ENCODE results near the gene CALM1.

CALM1 gene

DNA sequence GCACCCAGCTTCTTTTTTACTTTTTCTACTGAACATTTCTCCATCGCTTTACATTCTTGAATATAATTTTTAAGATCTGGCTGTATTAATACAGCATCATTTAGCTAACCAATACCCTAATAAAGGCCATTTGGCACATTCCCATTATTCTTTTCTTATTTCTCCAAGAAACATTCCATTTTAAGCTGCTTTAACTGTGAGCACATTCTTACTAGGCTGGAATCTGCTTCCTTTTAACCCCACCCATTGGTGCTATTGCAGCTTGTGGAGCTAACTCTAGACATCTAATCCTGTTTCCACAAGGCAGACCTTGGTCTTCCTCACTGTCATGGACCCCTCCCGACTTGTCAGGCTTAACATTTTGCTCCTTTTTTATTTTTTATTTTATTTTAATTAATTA, 15.2 kb downstream of the CALM1 start:
- no peak for DNase-seq

DNA sequence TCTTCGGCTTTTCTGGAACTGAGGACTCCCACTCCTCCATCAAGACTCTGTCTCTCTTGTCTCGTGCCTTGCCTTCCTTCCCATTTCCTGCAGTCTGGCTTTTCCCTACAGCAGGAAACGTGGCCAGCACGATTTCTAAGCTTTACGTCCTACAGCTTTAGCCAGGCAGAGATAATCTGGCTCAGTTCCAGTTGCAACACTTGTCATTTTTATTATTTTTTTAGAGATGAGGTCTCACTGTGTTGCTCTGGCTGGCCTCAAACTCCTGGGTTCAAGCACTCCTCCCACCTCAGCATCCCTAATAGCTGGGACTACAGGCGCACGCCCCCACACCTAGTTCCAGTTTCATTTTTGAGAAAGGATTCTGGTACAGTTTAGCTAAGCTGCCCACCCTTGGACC, 19.9 kb downstream of the CALM1 start:
- no peak for DNase-seq

DNA sequence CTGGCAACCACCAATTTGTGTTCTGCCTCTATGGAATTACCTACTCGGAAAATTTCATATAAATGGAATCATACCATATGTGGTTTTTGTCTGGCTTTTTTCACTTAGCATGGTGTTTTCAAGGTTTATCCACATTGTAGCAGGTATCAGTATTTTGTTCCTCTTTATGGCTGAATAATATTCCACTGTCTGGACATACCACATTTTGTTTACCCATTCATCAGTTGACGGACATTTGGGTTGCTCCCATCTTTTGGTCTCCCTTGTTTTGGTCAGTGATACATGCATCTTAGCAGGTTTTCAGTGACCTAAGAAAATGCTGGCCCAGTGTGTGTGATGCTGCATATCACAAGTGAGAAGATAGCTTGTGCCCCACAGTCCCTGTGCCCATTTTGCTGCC, 21.2 kb downstream of the CALM1 start:
- no peak for DNase-seq

DNA sequence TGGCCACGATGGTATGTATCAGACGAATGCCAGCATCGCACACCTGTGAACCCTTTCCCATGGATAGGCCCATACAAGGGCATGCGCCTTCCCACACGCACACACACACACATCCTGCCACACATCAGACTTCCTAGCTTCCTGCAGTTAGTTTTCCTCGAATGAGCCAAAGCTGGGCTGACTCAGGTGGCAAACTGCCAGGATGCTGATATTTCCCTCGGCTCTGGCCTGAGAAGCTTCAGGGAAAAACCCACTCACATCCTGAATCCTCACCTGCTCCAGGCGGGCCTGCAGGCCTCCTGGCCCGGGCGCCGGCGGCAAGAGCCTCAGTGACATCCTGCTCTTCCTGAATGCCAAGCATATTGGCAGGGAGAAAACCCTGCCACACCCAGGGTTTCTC, 22.4 kb downstream of the CALM1 start:
- no peak for DNase-seq

- no peak for DNase-seq
Observed at GRCh38 chr14:90421001-90421631, 24.3 kb downstream of the CALM1 start.

- DNase-seq = no peak
Observed at GRCh38 chr14:90421632-90422020, 24.8 kb downstream of the CALM1 start.

DNA sequence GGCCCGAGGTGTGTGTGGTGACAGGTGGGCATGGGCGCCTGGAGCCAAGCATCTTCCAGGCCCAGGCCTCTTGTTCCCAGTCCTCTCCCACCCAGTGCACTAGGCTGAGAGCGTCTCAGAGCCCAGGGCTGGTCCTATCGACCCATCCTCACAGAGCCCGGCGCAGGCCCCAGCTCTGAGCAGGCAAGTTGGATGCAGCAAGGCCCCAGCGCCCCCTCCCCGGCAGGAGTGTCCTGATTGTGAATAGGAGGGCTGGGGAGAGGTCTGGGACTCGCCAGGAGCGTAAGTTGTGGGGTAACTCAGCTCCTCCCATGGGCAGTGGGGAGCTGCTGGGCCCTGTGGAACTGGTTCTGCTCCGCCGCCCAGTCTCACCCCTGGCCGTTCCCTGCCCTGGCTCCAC, 26.3 kb downstream of the CALM1 start:
- DNase-seq = no peak

- no peak for DNase-seq
Observed at GRCh38 chr14:90424075-90424474, 27.2 kb downstream of the CALM1 start.

- DNase-seq = no peak
Observed at GRCh38 chr14:90424686-90425372, 28.0 kb downstream of the CALM1 start.

DNA sequence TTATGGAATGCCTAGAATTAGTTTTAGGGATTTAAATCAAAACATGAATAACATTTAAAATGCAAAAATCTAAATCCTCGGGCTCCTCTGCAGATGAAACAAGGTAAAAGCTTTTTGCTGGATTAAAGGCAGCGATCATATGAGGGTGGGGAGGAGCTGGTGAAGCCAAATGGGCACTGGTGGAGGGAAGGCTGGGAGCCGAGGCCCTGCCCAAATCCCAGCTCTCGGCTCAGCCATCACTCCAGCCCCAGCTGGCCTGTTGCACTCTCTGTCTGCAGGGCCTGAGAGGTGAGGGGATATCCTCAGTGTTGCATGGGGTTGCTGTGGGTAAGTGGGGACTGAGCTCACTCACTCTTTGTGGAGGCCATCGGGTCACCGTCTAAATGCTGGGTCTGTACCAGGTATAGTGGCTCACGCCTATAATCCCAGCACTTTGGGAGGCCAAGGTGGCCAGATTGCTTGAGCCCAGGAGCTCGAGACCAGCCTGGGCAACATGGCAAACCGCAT, 28.6 kb downstream of the CALM1 start:
- no peak for DNase-seq

DNA sequence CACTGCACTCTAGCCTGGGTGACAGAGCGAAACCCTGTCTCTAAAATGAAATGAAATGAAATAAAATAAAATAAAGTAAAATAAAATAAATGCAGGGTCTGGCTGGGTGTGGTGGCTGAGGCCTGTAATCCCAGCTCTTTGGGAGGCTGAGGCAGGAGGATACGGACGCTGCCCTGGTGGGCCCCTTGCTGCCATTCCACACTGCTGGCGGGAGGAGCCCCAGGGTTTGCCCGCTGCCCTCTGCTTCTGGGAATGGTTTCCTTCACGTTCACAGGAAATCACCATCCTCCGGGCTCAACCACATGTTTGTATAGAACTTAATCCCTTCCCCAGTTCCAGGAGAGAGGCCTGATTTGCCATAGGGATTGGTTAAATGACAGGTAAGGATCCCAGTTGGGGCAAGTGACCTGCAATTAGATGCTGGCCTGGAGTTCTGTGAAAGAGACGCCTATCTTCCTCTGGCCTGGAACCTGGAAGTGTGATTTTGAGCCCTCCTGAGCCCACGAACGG, 29.3 kb downstream of the CALM1 start:
- no peak for DNase-seq

- no peak for DNase-seq
Observed at GRCh38 chr14:90426663-90427062, 29.8 kb downstream of the CALM1 start.

DNA sequence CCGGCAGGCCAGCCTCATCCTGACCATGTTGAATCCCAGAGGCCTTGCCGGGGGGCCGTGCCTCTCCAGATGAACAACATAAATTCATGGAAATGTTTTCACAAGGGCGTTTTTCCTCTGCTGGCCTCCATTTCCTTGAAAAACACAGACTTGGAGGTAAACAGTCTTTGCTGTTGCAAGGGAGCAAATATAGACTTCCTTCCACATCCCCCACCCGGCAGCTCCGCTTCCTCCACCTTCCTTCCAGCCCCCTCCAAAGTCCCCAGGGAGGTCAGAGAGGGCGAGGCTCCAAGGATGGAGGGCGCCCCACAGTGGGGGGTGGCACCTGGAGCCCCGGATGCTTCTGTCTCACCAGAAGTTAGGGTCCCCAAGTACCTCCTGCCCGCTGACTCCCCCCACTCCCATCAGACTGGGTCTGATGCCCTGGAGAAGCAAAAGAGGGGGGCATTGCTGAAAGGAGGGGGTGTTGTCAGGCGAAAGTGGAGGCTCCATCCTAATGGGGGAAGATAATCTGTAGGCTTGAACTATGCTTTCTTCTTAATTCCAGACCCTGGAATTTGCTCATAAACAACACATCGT, 31.1 kb downstream of the CALM1 start:
- DNase-seq = no peak

- no peak for DNase-seq
Observed at GRCh38 chr14:90428676-90429075, 31.8 kb downstream of the CALM1 start.

- DNase-seq = no peak
Observed at GRCh38 chr14:90429236-90429635, 32.4 kb downstream of the CALM1 start.

- no peak for DNase-seq
Observed at GRCh38 chr14:90429754-90430153, 32.9 kb downstream of the CALM1 start.

GRCh38 chr14:90434370-90435020, 37.7 kb downstream of the CALM1 start:
- DNase-seq = no peak

- no peak for DNase-seq
Observed at GRCh38 chr14:90438841-90439240, 42.0 kb downstream of the CALM1 start.

GRCh38 chr14:90440021-90440451, 43.2 kb downstream of the CALM1 start:
- DNase-seq = no peak

GRCh38 chr14:90440592-90440991, 43.8 kb downstream of the CALM1 start:
- no peak for DNase-seq

GRCh38 chr14:90442388-90442787, 45.6 kb downstream of the CALM1 start:
- DNase-seq = no peak

DNA sequence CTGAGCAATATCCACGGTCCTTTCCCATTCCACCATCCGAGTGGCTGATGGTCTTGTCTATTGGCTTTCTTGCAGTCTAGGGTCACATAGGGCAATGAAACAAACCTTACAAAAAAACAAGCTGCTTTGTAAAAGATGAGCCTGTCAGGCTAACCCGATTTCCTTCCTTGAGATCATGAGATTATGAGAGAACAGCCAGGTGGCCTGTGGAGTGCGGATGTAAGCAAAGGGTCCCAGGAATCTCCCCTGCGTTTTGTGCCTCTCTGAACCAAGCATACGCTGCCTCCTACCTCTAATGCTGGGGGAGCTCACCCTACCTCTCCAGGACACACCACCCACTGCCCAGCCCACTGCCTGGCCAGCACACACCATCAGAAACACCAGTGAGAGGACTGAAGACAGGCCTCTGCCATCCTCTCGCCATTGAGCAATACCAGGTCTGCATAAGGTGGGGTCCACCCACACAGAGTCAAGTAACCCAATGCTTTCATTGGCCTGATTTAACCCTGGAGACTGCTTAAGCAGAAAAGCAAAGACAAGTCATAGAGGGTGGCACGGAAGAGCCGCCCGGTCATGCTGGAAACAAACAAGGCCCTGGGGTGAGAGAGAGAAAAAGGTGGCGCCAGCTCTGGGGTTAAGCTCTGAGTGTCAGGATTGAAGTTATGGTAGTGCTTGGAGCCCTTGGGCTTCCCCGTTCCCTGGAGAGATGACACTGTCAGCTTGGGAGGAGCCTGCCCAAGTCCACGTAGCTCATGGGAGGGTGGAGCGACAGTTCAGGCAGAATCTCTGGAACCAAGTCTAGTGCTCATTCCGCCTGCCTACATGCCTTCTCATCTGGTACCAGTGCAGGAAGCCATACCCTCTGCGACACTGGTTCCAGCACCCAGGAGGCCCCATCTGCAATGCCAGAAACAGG, 46.6 kb downstream of the CALM1 start:
- DNase-seq = no peak
